Upper lobe of left lung (tissue), 4 donors: ENCODE data around the gene TWNK.

Experiments used
- CTCF ChIP-seq, 6 experiments: fragments of 450-650 bp in 4 of 6; fragments of 200-600 bp in 2 of 6; sonication (generic) in 2 of 6; IDR thresholded peaks; one replicate each; pipeline ENCODE4 v1.5.1; 2016 to 2019; ENCODE audit warnings: antibody characterized with exemption in 6 of 6
- EP300 ChIP-seq, 4 donors: sonication (generic); formaldehyde crosslinking; IDR thresholded peaks; one replicate each; pipeline ENCODE4 v1.5.1; 2017; ENCODE audit warnings: antibody characterized with exemption in 4 of 4, control low read depth in 2 of 4
- POLR2A ChIP-seq, 4 donors: fragments of 450-650 bp; IDR thresholded peaks; one replicate each; pipeline ENCODE4 v1.5.1; 2016 to 2017; ENCODE audit warnings: antibody characterized with exemption in 4 of 4, mild to moderate bottlenecking in 2 of 4
- POLR2AphosphoS5 ChIP-seq, 2 donors: sonication (generic); formaldehyde crosslinking; IDR thresholded peaks; one replicate each; pipeline ENCODE4 v1.5.1; 2017; ENCODE audit warnings: antibody characterized with exemption in 2 of 2

GRCh38 chr10:101014230-101014884 is 27.0 kb downstream of the TWNK start:
- TF ChIP-seq CTCF (IDR thresholded peaks at IDR 0.05) (peak; percentile 87 to 96 (median 92)), POLR2A (IDR thresholded peaks at IDR 0.05) (no peak), EP300 (IDR thresholded peaks at IDR 0.05) (no peak), POLR2AphosphoS5 (IDR thresholded peaks at IDR 0.05) (no peak)
